ENCODE measurements around the gene PLIN3.
"Not testable (repeated sequence)": the region's sequence is repeated elsewhere in the genome, so short reads cannot be mapped to it uniquely, and the experiment has no call there.

The PLIN3 gene

DNA sequence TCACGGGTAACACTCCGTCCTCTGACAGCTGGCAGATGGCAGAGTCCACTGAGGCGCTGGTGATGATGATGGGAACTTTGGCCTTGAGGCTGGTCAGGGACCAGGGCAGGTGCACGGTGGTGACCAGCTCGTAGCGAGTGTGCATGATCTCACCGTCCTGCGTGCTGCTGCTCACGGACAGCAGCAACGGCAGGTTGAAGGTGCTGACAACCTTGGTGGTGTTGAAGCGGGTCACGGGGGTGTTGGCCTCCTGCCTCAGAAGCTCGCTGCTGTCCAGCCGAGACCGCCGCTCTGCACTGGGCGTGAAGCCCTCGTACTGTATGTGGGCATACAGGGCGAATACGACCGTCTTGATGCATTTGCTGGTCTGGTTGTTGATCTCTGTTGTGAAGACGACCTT lies 23.6 kb upstream of the PLIN3 start:
- DNase-seq (ENCODE audit: low spot score) = no peak

DNA sequence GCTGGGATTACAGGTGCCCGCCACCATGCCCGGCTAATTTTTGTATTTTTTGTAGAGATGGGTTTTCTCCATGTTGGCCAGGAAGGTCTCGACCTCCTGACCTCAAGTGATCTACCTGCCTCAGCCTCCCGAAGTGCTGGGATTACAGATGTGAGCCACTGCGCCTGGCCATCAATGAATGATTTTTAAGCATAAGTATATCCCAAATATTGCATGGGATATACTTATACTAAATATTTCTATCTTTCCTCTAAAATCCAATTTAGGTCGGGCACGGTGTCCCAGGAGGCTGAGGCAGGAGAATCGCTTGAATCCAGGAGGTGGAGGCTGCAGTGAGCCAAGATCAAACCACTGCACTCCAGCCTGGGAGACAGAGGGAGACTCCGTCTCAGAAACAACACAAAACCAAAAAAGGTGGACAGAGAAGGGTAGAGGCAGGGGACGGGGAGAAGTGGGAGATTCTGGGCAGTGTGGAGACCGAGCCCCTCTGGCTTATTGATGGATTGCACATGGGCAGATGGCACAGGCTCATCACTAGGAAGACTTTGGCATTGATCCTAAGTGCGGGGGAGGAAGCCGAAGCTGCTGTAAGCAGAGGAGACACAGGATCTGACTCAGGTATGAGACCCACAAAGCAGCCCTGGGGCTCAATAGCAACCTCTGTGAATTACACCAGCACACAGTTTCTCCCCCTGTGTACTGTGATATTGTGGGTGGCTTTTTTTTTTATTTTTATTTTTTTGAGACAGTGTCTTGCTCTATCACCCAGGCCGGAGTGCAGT lies 21.8 kb upstream of the PLIN3 start:
- peak; percentile 53 for DNase-seq (ENCODE audit: low spot score)

DNA sequence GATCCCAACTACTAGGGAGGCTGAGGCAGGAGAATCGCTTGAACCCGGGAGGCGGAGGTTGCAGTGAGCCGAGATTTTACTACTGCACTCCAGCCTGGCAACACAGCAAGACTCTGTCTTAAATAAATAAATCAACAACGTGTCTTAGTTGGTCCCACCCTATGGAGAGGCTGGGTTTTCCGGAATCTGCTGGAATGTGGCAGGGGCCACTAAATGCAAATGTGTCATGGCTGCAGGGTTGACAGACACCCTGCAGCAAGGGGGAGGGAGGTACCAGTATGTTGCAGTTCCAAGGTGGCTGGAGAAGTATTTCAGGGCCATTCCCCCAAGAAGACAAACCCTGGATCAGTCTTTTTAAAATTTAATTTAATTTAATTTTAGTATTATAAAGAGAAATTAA lies 20.3 kb upstream of the PLIN3 start:
- DNase-seq (ENCODE audit: low spot score) = not testable (repeated sequence)

DNA sequence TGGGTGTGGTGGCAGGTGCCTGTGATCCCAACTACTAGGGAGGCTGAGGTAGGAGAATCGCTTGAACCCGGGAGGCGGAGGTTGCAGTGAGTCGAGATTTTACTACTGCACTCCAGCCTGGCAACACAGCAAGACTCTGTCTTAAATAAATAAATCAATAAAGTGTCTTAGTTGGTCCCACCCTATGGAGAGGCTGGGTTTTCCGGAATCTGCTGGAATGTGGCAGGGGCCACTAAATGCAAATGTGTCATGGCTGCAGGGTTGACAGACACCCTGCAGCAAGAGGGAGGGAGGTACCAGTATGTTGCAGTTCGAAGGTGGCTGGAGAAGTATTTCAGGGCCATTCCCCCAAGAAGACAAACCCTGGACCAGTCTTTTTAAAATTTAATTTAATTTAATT lies 17.5 kb upstream of the PLIN3 start:
- not testable (repeated sequence) for DNase-seq (ENCODE audit: low spot score)

DNA sequence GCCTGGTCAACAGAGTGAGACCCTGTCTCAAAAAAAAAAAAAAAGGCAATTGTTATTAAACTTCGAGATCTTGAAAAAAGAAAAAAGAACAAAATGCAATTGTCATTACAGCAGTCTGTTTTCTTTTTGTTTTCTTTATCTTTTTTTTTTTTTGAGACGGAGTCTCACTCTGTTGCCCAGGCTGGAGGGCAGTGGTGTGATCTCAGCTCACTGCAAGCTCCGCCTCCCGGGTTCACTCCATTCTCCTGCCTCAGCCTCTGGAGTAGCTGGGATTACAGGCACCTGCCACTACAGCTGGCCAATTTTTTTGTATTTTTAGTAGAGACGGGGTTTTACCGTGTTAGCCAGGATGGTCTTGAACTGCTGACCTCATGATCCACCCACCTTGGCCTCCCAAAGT lies 15.4 kb upstream of the PLIN3 start:
- DNase-seq (ENCODE audit: low spot score) = not testable (repeated sequence)

DNA sequence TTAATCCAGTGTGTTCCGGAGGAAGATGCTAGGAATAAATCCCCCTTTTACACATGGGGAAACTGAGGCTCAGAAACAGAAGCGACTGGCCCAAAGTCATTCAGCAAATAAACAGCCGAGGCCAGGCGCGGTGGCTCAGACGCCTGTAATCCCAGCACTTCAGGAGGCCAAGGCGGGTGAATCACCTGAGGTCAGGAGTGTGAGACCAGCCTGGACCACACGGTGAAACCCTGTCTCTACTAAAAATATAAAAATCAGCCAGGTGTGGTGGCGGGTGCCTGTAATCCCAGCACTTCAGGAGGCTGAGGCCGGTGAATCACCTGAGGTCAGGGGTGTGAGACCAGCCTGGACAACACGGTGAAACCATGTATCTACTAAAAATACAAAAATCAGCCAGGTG lies 11.6 kb upstream of the PLIN3 start:
- peak; percentile 70 for DNase-seq (ENCODE audit: low spot score)

DNA sequence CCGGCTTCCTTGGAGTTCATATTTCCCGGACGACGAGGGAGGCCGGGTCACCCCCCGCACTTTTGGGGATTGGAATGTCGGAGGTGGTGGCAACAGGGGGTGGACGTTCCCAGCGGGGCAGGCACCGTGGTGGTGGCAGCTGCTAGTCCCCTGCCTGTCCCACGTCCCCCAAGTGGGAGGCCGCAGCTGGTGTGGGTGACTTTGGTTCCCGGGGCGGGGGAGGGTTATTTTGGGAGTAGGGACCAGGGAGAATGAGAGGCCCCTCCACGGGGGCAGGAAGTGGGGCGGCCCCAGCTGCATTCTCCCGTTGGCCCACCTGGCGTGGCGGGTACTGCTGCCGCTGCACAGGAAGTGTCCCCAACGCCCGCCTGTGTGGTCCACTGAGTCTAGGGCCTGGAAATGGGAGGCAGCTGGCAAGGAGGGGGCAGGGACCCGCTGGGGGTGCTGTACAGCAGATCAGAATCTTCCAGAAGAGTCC lies 11.1 kb upstream of the PLIN3 start:
- DNase-seq (ENCODE audit: low spot score) = no peak

GRCh38 chr19:4877753-4878490 lies 10.5 kb upstream of the PLIN3 start:
- DNase-seq (ENCODE audit: low spot score) = no peak

- no peak for DNase-seq (ENCODE audit: low spot score)
Measured at GRCh38 chr19:4873930-4874329, 6.5 kb upstream of the PLIN3 start.

DNA sequence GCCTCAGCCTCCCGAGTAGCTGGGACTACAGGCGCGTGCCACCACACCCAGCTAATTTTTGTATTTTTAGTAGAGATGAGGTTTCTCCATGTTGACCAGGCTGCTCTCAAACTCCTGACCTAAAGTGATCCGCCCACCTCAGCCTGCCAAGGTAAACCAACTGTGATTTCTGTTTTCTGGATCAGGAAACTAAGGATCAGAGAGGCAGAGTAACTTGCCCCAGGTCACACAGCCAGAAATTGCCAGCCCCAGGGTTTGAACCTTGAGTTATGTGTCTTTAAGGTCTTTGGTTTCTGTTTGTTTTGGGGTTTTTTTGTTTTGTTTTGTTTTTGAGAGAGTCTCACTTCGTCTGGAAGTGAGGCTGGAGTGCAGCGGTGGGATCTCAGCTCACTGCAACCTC lies 4.2 kb upstream of the PLIN3 start:
- no peak for DNase-seq (ENCODE audit: low spot score)

DNA sequence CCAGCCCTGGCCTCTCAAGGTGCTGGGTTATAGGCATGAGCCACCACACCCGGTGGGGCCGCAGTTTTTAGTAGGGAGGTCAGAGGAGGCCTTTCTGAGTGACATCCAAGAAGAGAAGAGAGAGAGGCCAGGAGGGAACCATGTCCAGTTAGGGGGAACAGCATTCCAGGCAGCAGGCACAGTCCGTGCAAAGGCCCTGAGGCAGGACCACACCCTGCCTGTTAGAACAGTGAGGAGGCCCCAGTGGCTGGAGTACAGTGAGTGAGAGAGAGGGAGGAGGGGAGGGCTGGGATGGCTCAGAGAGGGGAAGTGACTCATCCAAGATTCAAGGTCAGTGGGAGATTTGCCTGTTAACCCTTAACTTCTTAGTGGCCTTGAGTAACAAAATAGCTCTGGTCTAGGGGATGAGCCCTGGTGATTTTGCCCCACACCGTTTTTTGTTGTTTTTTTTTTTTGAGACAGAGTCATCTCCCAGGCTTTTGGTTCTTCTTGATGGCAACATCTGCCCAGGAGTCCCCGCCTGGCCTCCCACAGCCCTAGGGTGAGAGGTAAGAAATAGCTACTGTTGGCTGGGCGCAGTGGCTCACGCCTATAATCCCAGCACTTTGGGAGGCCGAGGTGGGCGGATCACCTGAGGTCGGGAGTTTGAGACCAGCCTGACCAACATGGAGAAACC lies 2.7 kb upstream of the PLIN3 start:
- peak; percentile 96 for DNase-seq (ENCODE audit: low spot score)

GRCh38 chr19:4868286-4868834 lies 893 bp upstream of the PLIN3 start:
- no peak for DNase-seq (ENCODE audit: low spot score)

DNA sequence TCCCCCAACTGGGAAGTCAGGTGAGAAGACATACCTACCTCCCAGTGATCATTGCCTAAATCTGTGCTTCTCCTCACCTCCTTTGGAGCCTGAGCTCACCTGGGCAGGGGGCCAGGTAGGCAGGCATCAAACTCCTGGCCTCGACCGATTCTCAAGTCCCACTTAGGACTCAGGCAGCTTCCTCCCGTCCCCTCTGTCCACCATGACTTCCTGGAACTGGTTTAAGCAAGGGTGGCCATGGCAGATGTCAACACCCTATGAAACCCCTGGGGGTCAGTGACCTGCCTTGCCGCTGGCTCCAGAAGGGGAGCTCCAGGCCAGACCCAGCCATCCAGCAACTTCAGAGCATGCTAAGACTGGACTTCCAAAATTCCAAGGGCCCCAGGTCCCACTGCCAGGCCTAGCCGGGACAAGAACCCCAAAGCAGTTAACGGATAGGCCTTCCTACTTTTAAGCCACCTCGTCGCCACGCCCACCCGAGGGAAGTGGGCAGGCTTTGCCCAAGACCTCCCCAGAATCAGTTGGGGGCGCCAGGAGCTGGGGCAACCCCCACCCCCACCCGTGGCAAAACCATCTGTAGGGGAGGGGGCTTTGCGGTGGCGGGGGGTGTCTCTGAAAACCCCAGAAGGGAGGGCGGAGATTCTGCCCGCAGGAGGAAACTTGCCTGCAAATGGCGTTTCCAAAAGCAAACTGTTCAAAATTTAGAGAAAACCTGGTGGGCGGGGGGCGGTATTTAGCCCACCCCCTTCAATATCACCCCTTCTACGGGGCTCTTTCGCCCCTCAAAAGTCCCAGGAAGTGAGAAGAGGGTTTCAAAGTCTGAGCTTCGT lies 657 bp downstream of the PLIN3 start:
- peak; percentile 42 for DNase-seq (ENCODE audit: low spot score)

- peak; percentile 31 for DNase-seq (ENCODE audit: low spot score)
Measured at GRCh38 chr19:4861147-4861546, 6.3 kb downstream of the PLIN3 start.

- DNase-seq (ENCODE audit: low spot score) = no peak
Measured at GRCh38 chr19:4859697-4860096, 7.8 kb downstream of the PLIN3 start.

GRCh38 chr19:4856468-4856867 lies 11.0 kb downstream of the PLIN3 start:
- DNase-seq (ENCODE audit: low spot score) = not testable (repeated sequence)

GRCh38 chr19:4853506-4853905 lies 14.0 kb downstream of the PLIN3 start:
- not testable (repeated sequence) for DNase-seq (ENCODE audit: low spot score)

GRCh38 chr19:4852484-4852883 lies 15.0 kb downstream of the PLIN3 start:
- no peak for DNase-seq (ENCODE audit: low spot score)

DNA sequence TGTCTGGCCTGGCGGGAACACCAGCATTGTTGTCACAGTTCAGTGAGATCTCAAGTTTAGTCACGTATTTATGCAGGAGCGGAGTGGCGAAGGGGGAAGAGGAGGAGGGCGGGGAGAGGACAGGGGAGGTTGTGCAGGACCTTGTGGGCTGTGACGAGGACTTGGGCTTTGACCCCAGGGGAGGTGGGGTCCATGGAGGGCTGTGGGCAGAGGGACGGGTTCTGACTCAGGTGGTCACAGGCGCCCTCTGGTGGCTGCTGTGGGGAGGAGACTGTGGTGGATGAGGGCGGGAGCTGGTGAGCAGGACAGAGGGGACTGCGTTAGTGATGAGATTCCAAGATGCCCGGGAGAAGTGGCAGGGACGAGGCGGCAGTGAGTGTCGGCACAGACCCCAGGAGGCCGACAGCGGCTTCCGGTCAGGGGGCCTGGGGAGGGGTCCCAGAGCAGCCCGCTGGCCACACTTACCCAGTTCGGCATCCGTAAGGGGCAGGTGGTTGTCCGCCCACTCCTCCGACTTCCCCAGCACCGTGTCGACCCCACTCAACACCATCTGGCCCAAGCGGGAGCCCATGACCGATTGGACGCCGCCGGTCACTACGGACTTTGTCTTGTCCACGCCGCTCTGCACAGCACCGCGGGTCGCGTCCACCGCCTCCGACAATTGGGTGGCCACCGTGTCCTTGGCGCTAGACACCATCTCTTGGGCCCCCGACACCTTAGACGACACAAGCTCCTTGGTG lies 15.7 kb downstream of the PLIN3 start:
- peak; percentile 98 for DNase-seq (ENCODE audit: low spot score)

DNA sequence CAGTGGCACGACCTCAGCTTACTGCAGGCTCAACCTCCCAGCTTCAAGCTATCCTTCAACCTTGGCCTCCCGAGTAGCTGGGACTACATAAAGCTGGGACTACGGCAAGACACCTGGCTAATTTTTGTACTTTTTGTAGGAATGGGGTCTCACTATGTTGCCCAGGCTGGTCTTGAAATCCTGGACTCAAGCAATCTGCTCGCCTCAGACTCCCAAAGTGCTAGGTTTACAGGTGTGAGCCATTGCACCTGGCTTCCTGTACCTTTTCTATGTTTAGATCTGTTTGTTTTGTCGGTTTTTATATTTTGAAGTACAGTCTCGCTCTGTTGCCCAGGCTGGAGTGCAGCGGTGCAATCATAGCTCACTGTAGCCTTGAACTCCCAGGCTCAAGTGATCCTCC lies 18.4 kb downstream of the PLIN3 start:
- DNase-seq (ENCODE audit: low spot score) = no peak

Measured in kidney tubule cell (primary cell).